H1 (cell line): ENCODE measurements around the gene MYLIP. TPM values are rescaled to one million over a fixed set of nuclear protein-coding genes. Genes with fewer than 3 reads are reported as not detected.

Experiments used
- BCL11A ChIP-seq, 2 experiments: IDR thresholded peaks; one replicate each; pipeline ENCODE4 v1.6.1; 2011; ENCODE audit warnings: low read depth in 2 of 2, low read length in 2 of 2, mild to moderate bottlenecking in 2 of 2
- HDAC2 ChIP-seq, 2 experiments: fragments of 300-600 bp in 1 of 2; sonication (generic) in 1 of 2; IDR thresholded peaks; 2 replicates each; pipeline ENCODE4 v1.6.1; 2011 to 2012; ENCODE audit warnings: low read depth in 2 of 2, low read length in 2 of 2, mild to moderate bottlenecking in 2 of 2, moderate library complexity in 2 of 2, borderline replicate concordance in 1 of 2, inconsistent platforms in 1 of 2
- MAX ChIP-seq: IDR thresholded peaks from 2 replicates; pipeline ENCODE4 v1.6.1; 2012; ENCODE audit warnings: inconsistent platforms
- NRF1 ChIP-seq: IDR thresholded peaks from 2 replicates; pipeline ENCODE4 v1.6.1; 2011; ENCODE audit warnings: mild to moderate bottlenecking, low read depth, low read length, improper control_type of control experiment
- TAF7 ChIP-seq: optimal IDR thresholded peaks from 2 replicates; pipeline ENCODE3; 2011; ENCODE audit warnings: low read depth, mild to moderate bottlenecking, inconsistent platforms, low read length, moderate library complexity, borderline replicate concordance
- polyA plus RNA-seq, 7 experiments: library from polyadenylated mRNA; depleted of rRNA in 3 of 7; stranded (reverse) in 5 of 7; unstranded in 2 of 7; fragments of >200 nt in 5 of 7; fragments of 200-250 nt in 2 of 7; gene quantifications; 1 replicate in 5 of 7; 2 replicates in 1 of 7; 4 replicates in 1 of 7; pipeline versions ENCODE4 v1.2.1 to v1.2.3, GENCODE V29; 2011 to 2013; ENCODE audit warnings: missing spikeins in 2 of 7, mixed read lengths in 2 of 7
- total RNA-seq: library from RNA; stranded (reverse); fragmentation: NEBNext Ultra II Directional; extraction: Animal tissue kit (Norgen Biotek cat#: 25700); gene quantifications from 2 replicates; pipeline ENCODE4 v1.2.1, GENCODE V29; 2021

The MYLIP gene
- total and polyA plus RNA-seq, 2 of the 8 experiments (the other 6 are each of a cell fraction or from before 2014, with no cell fraction given): 21.1 to 26.9 TPM

- TF ChIP-seq TAF7 (no peak), HDAC2 (IDR thresholded peaks at IDR 0.05; ENCODE audit: borderline replicate concordance in 1 of 2, low read depth in 2 of 2, low read length in 2 of 2) (no peak), MAX (no peak), NRF1 (no peak), BCL11A (IDR thresholded peaks at IDR 0.05; ENCODE audit: low read depth in 2 of 2, low read length in 2 of 2) (no peak)
Observed at GRCh38 chr6:16102208-16102607, 26.7 kb upstream of the MYLIP start (continued).
